Activated CD4-positive, alpha-beta T cell treated with anti-CD3 and anti-CD28 coated beads, Interleukin-2, amount 10 ng/mL, durations not matched to agents 24 days and 14 days (primary cell): ENCODE measurements around the gene NCF4. TPM values are rescaled to one million over a fixed set of nuclear protein-coding genes. Genes with fewer than 3 reads are reported as not detected.

ENCODE experiments used
- DNase-seq: peaks from one replicate; pipeline ENCODE4 v3.0.0; 2022
- H3K27ac Mint-ChIP-seq: one replicate; pipeline ENCODE4 v1.8.0; 2022; ENCODE audit warnings: mild to moderate bottlenecking, mixed read lengths
- H3K27me3 Mint-ChIP-seq: one replicate; pipeline ENCODE4 v1.8.0; 2022; ENCODE audit warnings: mixed read lengths
- H3K36me3 Mint-ChIP-seq: one replicate; pipeline ENCODE4 v1.8.0; 2022; ENCODE audit warnings: low read depth, mild to moderate bottlenecking, mixed read lengths
- H3K4me1 Mint-ChIP-seq: one replicate; pipeline ENCODE4 v1.8.0; 2021; ENCODE audit warnings: mixed read lengths
- H3K4me3 Mint-ChIP-seq: one replicate; pipeline ENCODE4 v1.8.0; 2022; ENCODE audit warnings: mild to moderate bottlenecking, moderate library complexity, mixed read lengths
- H3K9me3 Mint-ChIP-seq: one replicate; pipeline ENCODE4 v1.8.0; 2021; ENCODE audit warnings: mixed read lengths
- intact Hi-C: fragments of 100-400 bp; cut with micrococcal nuclease; formaldehyde crosslinking; loops from one replicate; pipeline ENCODE4 v1.15.1; 2023
- total RNA-seq: library from RNA; stranded (reverse); gene quantifications from 2 replicates; pipeline ENCODE4 v1.2.3, GENCODE V29; 2022

The NCF4 gene
- total RNA-seq, 1 donor from 2014 or later, result 12.3 TPM

GRCh38 chr22:36850682-36851081, 10.1 kb upstream of the NCF4 start:
- DNase-seq, result no peak
- Mint-ChIP-seq H3K4me3 (no peak overlapping the region), H3K9me3 (peaks cover 8% of the 10 kb centered on the region), H3K27me3 (peaks cover 11% of the 10 kb centered on the region), H3K36me3 (peaks cover 4% of the 10 kb centered on the region), H3K4me1 (peaks cover 8% of the 10 kb centered on the region), H3K27ac (no peak overlapping the region)
- intact Hi-C loops, result no loop called here

- no peak overlapping the region for H3K27ac Mint-ChIP-seq
- intact Hi-C loops, result no loop called here
- peaks cover 8% of the 10 kb centered on the region for H3K9me3 Mint-ChIP-seq
Observed at GRCh38 chr22:36852056-36852973, 8.5 kb upstream of the NCF4 start.

GRCh38 chr22:36853407-36854099, 7.3 kb upstream of the NCF4 start:
- intact Hi-C loops, result no loop called here
- Mint-ChIP-seq H3K4me1 (peaks cover 18% of the 10 kb centered on the region), H3K4me3 (peak overlapping the region; percentile 71), H3K27me3 (peaks cover 6% of the 10 kb centered on the region), H3K27ac (peak overlapping the region; percentile 89), H3K36me3 (peaks cover 4% of the 10 kb centered on the region), H3K9me3 (peaks cover 8% of the 10 kb centered on the region)
- DNase-seq, result peak; percentile 96

More at GRCh38 chr22:36852056-36852973, 8.5 kb upstream of the NCF4 start:
- H3K27me3 Mint-ChIP-seq, result peaks cover 6% of the 10 kb centered on the region
- H3K4me1 Mint-ChIP-seq, result peaks cover 16% of the 10 kb centered on the region
- DNase-seq, result no peak
- peaks cover 4% of the 10 kb centered on the region for H3K36me3 Mint-ChIP-seq
- H3K4me3 Mint-ChIP-seq, result no peak overlapping the region

DNA sequence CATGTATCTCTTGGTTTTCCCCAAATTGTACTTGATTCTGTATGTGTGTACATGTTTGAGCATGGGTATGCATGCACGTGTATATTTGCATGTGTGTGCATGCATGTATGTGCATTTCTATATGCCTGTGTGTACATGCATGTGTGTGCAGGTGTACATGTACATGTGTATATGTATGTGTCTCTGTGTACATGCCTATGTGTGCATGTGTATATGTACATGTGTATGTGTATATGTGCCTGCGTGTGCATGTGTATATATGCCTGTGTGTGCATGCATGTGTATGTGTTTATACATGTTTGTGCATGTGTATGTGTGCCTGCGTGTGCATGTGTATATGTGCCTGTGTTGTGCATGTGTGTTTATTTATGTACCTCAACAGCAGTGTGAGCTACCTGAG, 5.3 kb upstream of the NCF4 start:
- peaks cover 4% of the 10 kb centered on the region for H3K36me3 Mint-ChIP-seq
- peaks cover 34% of the 10 kb centered on the region for H3K4me1 Mint-ChIP-seq
- H3K27me3 Mint-ChIP-seq, result no peaks in the 10 kb centered on the region
- peaks cover 8% of the 10 kb centered on the region for H3K9me3 Mint-ChIP-seq
- intact Hi-C loops, result no loop called here
- no peak overlapping the region for H3K4me3 Mint-ChIP-seq
- no peak for DNase-seq
- no peak overlapping the region for H3K27ac Mint-ChIP-seq

DNA sequence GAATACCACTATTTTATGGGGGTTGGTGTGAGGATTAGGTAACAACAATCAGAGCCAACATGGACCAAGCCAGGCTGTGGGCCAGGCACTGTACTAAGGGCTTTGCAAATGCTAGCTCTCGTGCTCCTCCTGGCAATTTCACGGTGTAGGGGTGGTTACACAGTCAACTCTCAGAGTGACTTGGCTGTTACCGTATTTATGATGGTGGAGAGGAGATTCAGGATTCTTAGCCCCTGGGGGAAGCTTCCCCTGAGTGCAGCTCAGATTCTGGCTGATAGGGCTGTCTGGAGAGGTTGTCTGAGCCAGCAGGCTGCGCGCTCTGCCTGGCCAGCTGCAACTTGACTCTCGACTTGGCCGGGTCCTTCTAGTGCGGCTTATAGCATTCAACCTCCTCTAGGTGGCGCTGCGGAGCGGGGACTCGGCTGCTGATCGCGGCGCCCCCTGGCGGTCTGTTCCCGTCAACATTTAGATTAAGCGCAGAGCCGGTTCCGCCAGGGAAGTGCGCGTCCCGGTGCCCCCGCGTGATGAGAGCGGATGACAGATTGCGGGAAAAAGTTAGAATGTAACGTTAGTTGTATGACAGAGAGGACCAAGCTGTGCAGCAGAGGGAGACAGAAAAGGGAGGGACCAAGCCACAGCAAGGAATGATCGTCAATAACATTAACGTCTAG, 4.5 kb upstream of the NCF4 start:
- H3K27ac Mint-ChIP-seq, result peak overlapping the region; percentile 57
- intact Hi-C loops, result loop anchor here (1.0 kb wide), 3 partner anchors 74 to 310 kb away; no protein-coding TSS in a partner anchor
- peak; percentile 99 for DNase-seq
- H3K9me3 Mint-ChIP-seq, result peaks cover 8% of the 10 kb centered on the region
- H3K4me1 Mint-ChIP-seq, result peaks cover 42% of the 10 kb centered on the region
- peak overlapping the region; percentile 70 for H3K4me3 Mint-ChIP-seq
- H3K27me3 Mint-ChIP-seq, result no peaks in the 10 kb centered on the region
- peaks cover 4% of the 10 kb centered on the region for H3K36me3 Mint-ChIP-seq

DNA sequence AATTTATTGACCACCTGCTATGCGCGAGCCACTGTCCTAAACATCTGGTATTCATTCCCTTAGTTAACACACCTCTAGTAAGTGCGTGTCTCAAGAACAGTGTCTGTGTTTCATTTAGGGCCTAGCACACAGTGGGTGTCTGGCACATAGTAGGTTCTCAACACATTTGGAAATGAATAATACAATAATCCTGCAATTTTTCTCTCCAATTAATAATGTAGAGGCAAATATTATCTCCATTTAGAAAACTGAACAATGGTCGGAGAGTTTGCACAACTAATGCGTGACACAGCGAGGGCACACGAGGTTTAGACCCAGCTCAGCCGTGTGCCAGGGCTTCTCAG, 4.0 kb upstream of the NCF4 start:
- Mint-ChIP-seq H3K9me3 (peaks cover 8% of the 10 kb centered on the region), H3K4me1 (peaks cover 47% of the 10 kb centered on the region), H3K4me3 (no peak overlapping the region), H3K36me3 (peaks cover 4% of the 10 kb centered on the region), H3K27ac (no peak overlapping the region), H3K27me3 (no peaks in the 10 kb centered on the region)
- no peak for DNase-seq
- intact Hi-C loops, result loop anchor here (1.0 kb wide), 3 partner anchors 74 to 310 kb away; no protein-coding TSS in a partner anchor

DNA sequence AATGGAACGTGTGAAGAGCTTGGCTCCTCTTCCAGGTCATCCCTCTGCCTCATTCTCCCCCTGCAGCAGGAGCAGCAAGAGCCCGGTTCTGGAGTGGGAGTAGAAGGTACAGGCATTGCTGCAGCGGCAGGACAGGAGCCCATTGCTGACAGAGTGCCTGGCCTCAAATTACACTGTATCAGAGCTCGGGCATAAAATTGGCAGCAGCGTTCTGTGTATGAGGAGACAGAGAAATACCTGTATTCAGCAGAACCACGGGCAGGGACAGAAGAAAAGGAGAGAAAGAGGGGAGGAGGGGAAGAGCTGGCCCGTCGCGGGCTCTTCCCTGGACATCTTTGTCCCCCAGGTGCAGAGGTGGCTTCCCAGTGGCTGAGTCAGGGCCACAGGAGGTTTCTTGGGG, 2.6 kb upstream of the NCF4 start:
- peaks cover 54% of the 10 kb centered on the region for H3K4me1 Mint-ChIP-seq
- H3K9me3 Mint-ChIP-seq, result peaks cover 3% of the 10 kb centered on the region
- H3K27me3 Mint-ChIP-seq, result no peaks in the 10 kb centered on the region
- no peak overlapping the region for H3K27ac Mint-ChIP-seq
- intact Hi-C loops, result no loop called here
- peaks cover 4% of the 10 kb centered on the region for H3K36me3 Mint-ChIP-seq
- no peak overlapping the region for H3K4me3 Mint-ChIP-seq
- no peak for DNase-seq

- intact Hi-C loops, result no loop called here
- H3K4me1 Mint-ChIP-seq, result peaks cover 52% of the 10 kb centered on the region
- peaks cover under 1% of the 10 kb centered on the region for H3K36me3 Mint-ChIP-seq
- peak overlapping the region; percentile 36 for H3K27ac Mint-ChIP-seq
- H3K4me3 Mint-ChIP-seq, result no peak overlapping the region
- DNase-seq, result no peak
- H3K27me3 Mint-ChIP-seq, result no peaks in the 10 kb centered on the region
- H3K9me3 Mint-ChIP-seq, result no peaks in the 10 kb centered on the region
Observed at GRCh38 chr22:36858966-36859365, 1.8 kb upstream of the NCF4 start.

DNA sequence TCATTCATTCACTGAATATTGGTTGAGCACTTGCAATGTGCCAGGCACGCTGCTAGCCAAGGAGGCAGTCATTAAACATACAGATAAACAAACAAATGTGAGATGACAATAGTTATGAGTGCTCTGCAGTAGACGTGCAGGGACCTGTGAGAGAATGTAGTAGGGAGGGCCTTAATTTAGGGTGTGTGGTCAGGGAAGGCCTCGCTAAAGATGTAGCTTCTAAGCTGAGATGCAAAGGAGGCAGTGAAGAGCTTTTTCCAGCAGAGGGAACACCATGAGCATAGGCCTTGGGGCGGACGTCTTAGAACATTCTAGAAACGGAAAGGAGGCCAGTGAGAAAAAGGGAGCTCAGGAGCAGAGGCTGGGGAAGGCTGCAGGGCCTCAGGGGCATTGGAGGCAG, 789 bp upstream of the NCF4 start:
- H3K9me3 Mint-ChIP-seq, result no peaks in the 10 kb centered on the region
- peak overlapping the region; percentile 76 for H3K4me3 Mint-ChIP-seq
- H3K27ac Mint-ChIP-seq, result peak overlapping the region; percentile 97
- intact Hi-C loops, result loop anchor here (2.0 kb wide), 1 partner anchor 339 kb away; no protein-coding TSS in a partner anchor
- no peak for DNase-seq
- peaks cover 9% of the 10 kb centered on the region for H3K36me3 Mint-ChIP-seq
- peaks cover 60% of the 10 kb centered on the region for H3K4me1 Mint-ChIP-seq
- H3K27me3 Mint-ChIP-seq, result no peaks in the 10 kb centered on the region

GRCh38 chr22:36860438-36860820, 377 bp upstream of the NCF4 start:
- DNase-seq, result no peak
- Mint-ChIP-seq H3K9me3 (no peaks in the 10 kb centered on the region), H3K27ac (peak overlapping the region; percentile 97), H3K36me3 (peaks cover 13% of the 10 kb centered on the region), H3K4me1 (peaks cover 64% of the 10 kb centered on the region), H3K4me3 (peak overlapping the region; percentile 76), H3K27me3 (no peaks in the 10 kb centered on the region)
- intact Hi-C loops, result loop anchor here (2.0 kb wide), 1 partner anchor 338 kb away; no protein-coding TSS in a partner anchor

- Mint-ChIP-seq H3K27me3 (no peaks in the 10 kb centered on the region), H3K4me3 (peak overlapping the region; percentile 76), H3K27ac (peak overlapping the region; percentile 97), H3K36me3 (peaks cover 31% of the 10 kb centered on the region), H3K4me1 (peaks cover 61% of the 10 kb centered on the region), H3K9me3 (no peaks in the 10 kb centered on the region)
- intact Hi-C loops, result no loop called here
- DNase-seq, result peak; percentile 66
Observed at GRCh38 chr22:36862251-36863242, 1.7 kb downstream of the NCF4 start.

- H3K36me3 Mint-ChIP-seq, result peaks cover 34% of the 10 kb centered on the region
- H3K27me3 Mint-ChIP-seq, result no peaks in the 10 kb centered on the region
- no peaks in the 10 kb centered on the region for H3K9me3 Mint-ChIP-seq
- intact Hi-C loops, result no loop called here
- H3K4me1 Mint-ChIP-seq, result peaks cover 59% of the 10 kb centered on the region
- no peak overlapping the region for H3K4me3 Mint-ChIP-seq
- no peak for DNase-seq
- H3K27ac Mint-ChIP-seq, result peak overlapping the region; percentile 60
Observed at GRCh38 chr22:36863281-36863680, 2.5 kb downstream of the NCF4 start.

DNA sequence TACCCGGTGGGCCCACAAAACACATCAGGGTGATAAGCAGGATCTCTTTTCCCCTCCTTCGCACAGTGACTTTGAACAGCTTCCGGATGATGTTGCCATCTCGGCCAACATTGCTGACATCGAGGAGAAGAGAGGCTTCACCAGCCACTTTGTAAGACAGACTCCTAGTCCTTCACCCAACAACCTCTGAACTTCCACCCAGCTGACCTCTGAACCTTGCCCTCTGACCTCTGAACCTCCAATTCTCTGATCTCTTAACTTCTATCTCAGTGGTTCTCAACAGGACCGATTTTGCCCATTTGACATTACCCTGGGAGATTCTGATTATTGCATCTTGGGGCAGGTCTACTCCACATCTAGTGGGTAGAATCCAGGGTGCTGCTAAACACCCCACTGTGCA, 3.2 kb downstream of the NCF4 start:
- Mint-ChIP-seq H3K36me3 (peaks cover 34% of the 10 kb centered on the region), H3K4me3 (no peak overlapping the region), H3K9me3 (no peaks in the 10 kb centered on the region), H3K27me3 (no peaks in the 10 kb centered on the region), H3K4me1 (peaks cover 55% of the 10 kb centered on the region), H3K27ac (no peak overlapping the region)
- no peak for DNase-seq
- intact Hi-C loops, result no loop called here
